GM12878 (cell line): Measurements from ENCODE around the gene MRTFA.

Experiments used
- EGR1 ChIP-seq, 2 experiments: IDR thresholded peaks; 1 replicate in 1 of 2; 2 replicates in 1 of 2; pipeline ENCODE4 v1.6.1; 2011 to 2012; ENCODE audit warnings: low read depth in 2 of 2, low read length in 2 of 2, borderline replicate concordance in 1 of 2, mild to moderate bottlenecking in 1 of 2, moderate library complexity in 1 of 2
- ZNF384 ChIP-seq: IDR thresholded peaks from 2 replicates; pipeline ENCODE4 v1.6.1; 2012; ENCODE audit warnings: low read depth, mild to moderate bottlenecking, low read length, improper control_type of control experiment, borderline replicate concordance
- TF ChIP-seq, protein P1 (sequence below), 3 experiments: IDR thresholded peaks in 2 of 3; conservative IDR thresholded peaks in 1 of 3; 2 replicates each; pipeline ENCODE4 v1.5.1; 2011; ENCODE audit warnings: low read depth in 3 of 3, low read length in 3 of 3, mild to moderate bottlenecking in 3 of 3, control low read depth in 2 of 3, moderate library complexity in 2 of 3, inconsistent platforms in 1 of 3, mixed read lengths in 1 of 3; ENCODE audit not compliant: control insufficient read depth in 2 of 3, insufficient read depth in 1 of 3; ENCODE audit errors: extremely low read depth in 1 of 3
- TF ChIP-seq, protein P2 (sequence below): IDR thresholded peaks from 2 replicates; pipeline ENCODE4 v1.6.1; 2011; ENCODE audit warnings: low read depth, low read length, improper control_type of control experiment, borderline replicate concordance

DNA sequence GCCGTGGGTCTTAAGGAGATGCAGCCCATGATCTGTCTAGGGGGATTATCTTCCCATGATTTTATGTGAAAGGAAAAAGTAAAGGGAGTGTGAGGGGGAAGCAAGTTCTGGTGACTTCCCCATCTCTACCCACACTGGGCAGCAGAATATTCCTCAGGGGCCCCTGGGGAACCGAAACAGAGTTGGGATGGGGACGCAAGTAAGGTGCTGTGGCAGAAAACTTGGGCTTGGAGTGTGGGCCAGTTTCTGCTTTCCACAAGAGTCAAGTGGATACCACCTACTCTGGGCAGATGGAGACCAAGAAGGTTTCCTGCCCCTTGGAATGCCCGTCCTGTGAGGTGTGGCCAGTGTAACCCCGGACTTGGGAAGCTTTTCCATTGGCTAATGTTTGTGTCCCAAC is 201.8 kb downstream of the MRTFA start:
- TF ChIP-seq, protein P1, sequence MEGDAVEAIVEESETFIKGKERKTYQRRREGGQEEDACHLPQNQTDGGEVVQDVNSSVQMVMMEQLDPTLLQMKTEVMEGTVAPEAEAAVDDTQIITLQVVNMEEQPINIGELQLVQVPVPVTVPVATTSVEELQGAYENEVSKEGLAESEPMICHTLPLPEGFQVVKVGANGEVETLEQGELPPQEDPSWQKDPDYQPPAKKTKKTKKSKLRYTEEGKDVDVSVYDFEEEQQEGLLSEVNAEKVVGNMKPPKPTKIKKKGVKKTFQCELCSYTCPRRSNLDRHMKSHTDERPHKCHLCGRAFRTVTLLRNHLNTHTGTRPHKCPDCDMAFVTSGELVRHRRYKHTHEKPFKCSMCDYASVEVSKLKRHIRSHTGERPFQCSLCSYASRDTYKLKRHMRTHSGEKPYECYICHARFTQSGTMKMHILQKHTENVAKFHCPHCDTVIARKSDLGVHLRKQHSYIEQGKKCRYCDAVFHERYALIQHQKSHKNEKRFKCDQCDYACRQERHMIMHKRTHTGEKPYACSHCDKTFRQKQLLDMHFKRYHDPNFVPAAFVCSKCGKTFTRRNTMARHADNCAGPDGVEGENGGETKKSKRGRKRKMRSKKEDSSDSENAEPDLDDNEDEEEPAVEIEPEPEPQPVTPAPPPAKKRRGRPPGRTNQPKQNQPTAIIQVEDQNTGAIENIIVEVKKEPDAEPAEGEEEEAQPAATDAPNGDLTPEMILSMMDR (IDR thresholded peaks at IDR 0.05 in 2 of 3, conservative IDR thresholded peaks at IDR 0.05 in 1 of 3; ENCODE audit: control insufficient read depth in 2 of 3, extremely low read depth in 1 of 3, insufficient read depth in 1 of 3, low read depth in 3 of 3, low read length in 3 of 3) = no peak
- TF ChIP-seq EGR1 (IDR thresholded peaks at IDR 0.05; ENCODE audit: borderline replicate concordance in 1 of 2, low read depth in 2 of 2, low read length in 2 of 2) (no peak), ZNF384 (no peak)
- TF ChIP-seq, protein P2, sequence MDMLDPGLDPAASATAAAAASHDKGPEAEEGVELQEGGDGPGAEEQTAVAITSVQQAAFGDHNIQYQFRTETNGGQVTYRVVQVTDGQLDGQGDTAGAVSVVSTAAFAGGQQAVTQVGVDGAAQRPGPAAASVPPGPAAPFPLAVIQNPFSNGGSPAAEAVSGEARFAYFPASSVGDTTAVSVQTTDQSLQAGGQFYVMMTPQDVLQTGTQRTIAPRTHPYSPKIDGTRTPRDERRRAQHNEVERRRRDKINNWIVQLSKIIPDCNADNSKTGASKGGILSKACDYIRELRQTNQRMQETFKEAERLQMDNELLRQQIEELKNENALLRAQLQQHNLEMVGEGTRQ = no peak
